ENCODE results near the gene ANKS1A. TPM values are rescaled to one million over a fixed set of nuclear protein-coding genes. Genes with fewer than 3 reads are reported as not detected.
"Not testable (repeated sequence)": the region's sequence is repeated elsewhere in the genome, so short reads cannot be mapped to it uniquely, and the experiment has no call there.

ANKS1A gene
- total RNA-seq, 2 donors from 2014 or later, result 26.7 to 30.9 TPM

DNA sequence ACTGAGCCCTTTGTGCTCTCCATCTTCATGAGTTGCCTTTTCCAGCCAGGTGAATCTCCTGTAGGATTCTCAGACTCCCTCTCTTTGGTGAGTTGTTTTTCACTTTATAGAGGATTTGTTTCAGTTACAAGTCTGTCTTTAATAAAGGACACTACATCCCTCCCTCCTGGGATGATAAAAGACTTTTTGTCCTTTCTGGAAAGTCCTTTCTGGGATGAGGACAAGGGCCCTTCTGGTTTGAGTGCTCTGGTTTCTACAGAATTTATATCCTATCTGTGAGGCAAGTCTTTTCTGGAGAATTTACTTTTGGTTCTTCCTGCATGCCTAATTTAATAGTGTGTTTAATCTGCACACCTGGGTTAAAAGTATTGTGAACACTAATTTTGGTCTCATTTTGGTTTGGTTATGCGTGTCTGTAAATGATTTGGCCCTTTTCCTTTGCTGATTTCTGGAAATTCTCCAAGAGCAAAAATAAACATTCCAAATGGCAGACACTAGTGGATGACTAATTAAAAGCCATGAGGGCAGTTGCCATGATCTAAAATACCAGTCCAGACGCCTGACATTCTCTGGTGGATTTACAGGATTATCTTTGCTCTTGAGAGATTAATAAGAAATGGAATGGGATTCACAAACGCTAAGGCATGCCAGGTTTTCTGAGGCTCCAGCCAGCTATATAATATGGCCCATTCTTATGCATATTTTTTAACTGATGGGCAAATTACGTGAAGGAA lies 207.2 kb downstream of the ANKS1A start:
- Histone ChIP-seq H3K4me1 (peaks cover 0 to 39% of the 10 kb centered on the region in 2 donors), H3K36me3 (no peaks in the 10 kb centered on the region), H3K27me3 (no peaks in the 10 kb centered on the region), H3K4me3 (no peak overlapping the region), H3K27ac (peak overlapping the region; percentile 8 to 59), H3K9me3 (no peaks in the 10 kb centered on the region)
- no peak for DNase-seq (ENCODE audit: low spot score)
- TF ChIP-seq CTCF (IDR thresholded peaks at IDR 0.05), result no peak

DNA sequence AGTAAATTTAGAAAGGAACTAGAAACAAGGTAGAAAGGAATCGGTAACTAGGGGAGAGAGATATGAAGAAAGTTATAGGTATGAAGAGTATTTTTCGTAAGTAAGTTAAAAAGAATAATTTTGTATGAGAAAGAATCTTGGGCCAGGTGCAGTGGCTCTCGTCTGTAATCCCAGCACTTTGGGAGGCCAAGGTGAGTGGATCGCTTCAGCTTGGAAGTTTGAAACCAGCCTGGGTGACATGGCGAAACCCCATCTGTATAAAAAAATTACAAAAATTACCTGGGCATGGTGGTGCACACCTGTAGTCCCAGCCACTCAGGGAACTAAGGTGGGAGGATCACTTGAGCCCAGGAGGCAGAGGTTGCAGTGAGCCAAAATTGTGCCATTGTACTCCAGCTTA lies 210.1 kb downstream of the ANKS1A start:
- Histone ChIP-seq H3K4me1 (peaks cover 0 to 19% of the 10 kb centered on the region in 2 donors), H3K36me3 (no peaks in the 10 kb centered on the region), H3K4me3 (no peak overlapping the region), H3K27me3 (no peaks in the 10 kb centered on the region), H3K9me3 (no peaks in the 10 kb centered on the region), H3K27ac (no peak overlapping the region)
- DNase-seq (ENCODE audit: low spot score), result no peak
- no peak for TF ChIP-seq CTCF (IDR thresholded peaks at IDR 0.05)

GRCh38 chr6:35105078-35105477 lies 216.0 kb downstream of the ANKS1A start:
- H3K27me3 ChIP-seq, result no peaks in the 10 kb centered on the region
- H3K36me3 ChIP-seq, result no peaks in the 10 kb centered on the region
- H3K27ac ChIP-seq, result no peak overlapping the region
- no peak overlapping the region for H3K4me3 ChIP-seq
- H3K4me1 ChIP-seq, result no peaks in the 10 kb centered on the region
- no peak for TF ChIP-seq CTCF (IDR thresholded peaks at IDR 0.05)
- no peaks in the 10 kb centered on the region for H3K9me3 ChIP-seq
- DNase-seq (ENCODE audit: low spot score), result no peak

- not testable (repeated sequence) for H3K4me3 ChIP-seq; H3K27ac ChIP-seq; H3K4me1 ChIP-seq; H3K36me3 ChIP-seq; H3K9me3 ChIP-seq; DNase-seq (ENCODE audit: low spot score); H3K27me3 ChIP-seq
These were observed 217.0 kb downstream of the ANKS1A start for GRCh38 chr6:35106061-35106460.

GRCh38 chr6:35107208-35107607 lies 218.2 kb downstream of the ANKS1A start:
- not testable (repeated sequence) for H3K4me3 ChIP-seq; H3K27me3 ChIP-seq; H3K9me3 ChIP-seq; H3K4me1 ChIP-seq; H3K36me3 ChIP-seq; DNase-seq (ENCODE audit: low spot score); H3K27ac ChIP-seq

DNA sequence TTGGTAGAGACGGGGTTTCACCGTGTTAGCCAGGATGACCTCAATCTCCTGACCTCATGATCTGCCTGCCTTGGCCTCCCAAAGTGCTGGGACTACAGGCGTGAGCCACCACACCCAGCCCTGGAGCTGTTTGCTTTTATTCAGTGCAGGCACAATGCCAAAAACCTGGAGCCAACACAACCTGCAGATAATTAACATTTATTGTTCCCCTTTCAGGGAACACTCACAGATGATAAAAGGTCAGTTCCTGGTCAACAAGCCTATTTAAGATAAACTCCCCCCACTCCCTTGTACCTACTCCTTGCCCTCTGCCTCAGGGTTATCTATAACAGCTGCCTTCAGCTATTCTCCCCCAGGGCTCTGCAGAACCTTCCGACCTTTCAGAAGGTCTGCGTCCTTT lies 218.7 kb downstream of the ANKS1A start:
- H3K4me1 ChIP-seq; H3K9me3 ChIP-seq; H3K36me3 ChIP-seq; DNase-seq (ENCODE audit: low spot score); H3K27ac ChIP-seq; H3K4me3 ChIP-seq; H3K27me3 ChIP-seq: not testable (repeated sequence)

DNA sequence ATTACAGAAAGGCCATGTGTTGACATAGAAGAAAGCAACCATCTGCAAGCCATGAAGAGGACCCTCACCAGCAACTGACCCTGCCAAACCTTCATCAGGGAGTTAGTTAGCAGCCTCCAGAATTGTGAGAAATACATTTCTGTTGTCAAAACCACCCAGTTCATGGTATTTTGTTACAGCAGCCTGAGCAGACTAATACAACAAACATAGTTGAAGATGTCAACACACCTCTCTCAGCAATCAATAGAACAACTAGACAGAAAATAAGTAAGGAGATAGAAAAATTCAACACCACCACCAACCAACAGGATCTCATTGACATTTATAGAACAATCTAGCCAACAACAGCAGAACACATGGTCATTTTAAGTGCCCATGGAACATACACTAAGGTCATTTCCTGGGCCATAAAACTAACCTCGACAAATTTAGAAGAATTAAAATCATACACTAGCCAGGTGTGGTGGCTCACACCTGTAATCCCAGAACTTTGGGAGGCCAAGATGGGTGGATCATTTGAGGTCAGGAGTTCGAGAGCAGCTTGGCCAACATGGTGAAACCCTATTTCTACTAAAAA lies 219.3 kb downstream of the ANKS1A start:
- Histone ChIP-seq H3K36me3 (no peaks in the 10 kb centered on the region), H3K4me1 (no peaks in the 10 kb centered on the region), H3K27me3 (no peaks in the 10 kb centered on the region), H3K4me3 (no peak overlapping the region), H3K27ac (no peak overlapping the region), H3K9me3 (peaks cover 0 to 4% of the 10 kb centered on the region in 2 donors)
- DNase-seq (ENCODE audit: low spot score), result no peak
- no peak for TF ChIP-seq CTCF (IDR thresholded peaks at IDR 0.05)
